Posterior vena cava (tissue), 2 donors: Measurements from ENCODE around the gene MRM3. TPM values are rescaled to one million over a fixed set of nuclear protein-coding genes. Genes with fewer than 3 reads are reported as not detected.

Experiments
- total RNA-seq, 2 donors: library from RNA; stranded (reverse); fragmentation: NEBNext Ultra II Directional; extraction: Animal tissue kit (Norgen Biotek cat#: 25700); gene quantifications; one replicate each; pipeline ENCODE4 v1.2.1, GENCODE V29; 2021
- donor health status: DM: yes; HTN: yes; CAD: no.
- donor health status: DM: yes; HTN: yes; CAD: no.

Gene MRM3
- total RNA-seq, 2 donors from 2014 or later = 7.4 to 7.8 TPM

Other genes with a start within 250 kb of the MRM3 start
- gene VPS53, start 67.5 kb upstream of the MRM3 start, total RNA-seq = 10 to 100 TPM; 61.5 to 62.8 TPM
- gene TLCD3A, start 49.8 kb upstream of the MRM3 start, total RNA-seq = 10 to 100 TPM in 1 of 2 donors, 1 to 10 TPM in 1; 9.9 to 10.4 TPM
- 10 to 100 TPM; 12.5 to 13.2 TPM for gene GEMIN4, start 30.1 kb upstream of the MRM3 start, total RNA-seq
- 10 to 100 TPM; 40.2 to 41.5 TPM for gene GLOD4, start 73 bp upstream of the MRM3 start, total RNA-seq
- 10 to 100 TPM; 34.8 to 46.3 TPM for gene NXN, start 197.4 kb downstream of the MRM3 start, total RNA-seq
- gene TIMM22, start 214.8 kb downstream of the MRM3 start, total RNA-seq = 1 to 10 TPM; 8.0 to 8.4 TPM